Muscle of arm (tissue), 14 donors: ENCODE data around the gene RNF123. TPM values are rescaled to one million over a fixed set of nuclear protein-coding genes. Genes with fewer than 3 reads are reported as not detected.

Experiments used
- DNase-seq: peaks from one replicate; pipeline ENCODE4 v3.0.0-alpha.2; 2013
- long read RNA-seq, 11 donors: transcript quantifications; one replicate each; lab custom pipeline, GENCODE V29; 2026
- polyA plus RNA-seq, 12 donors: library from polyadenylated mRNA; unstranded; fragments of 120-200 nt; gene quantifications; one replicate each; pipeline ENCODE4 v1.2.1, GENCODE V29; 2013; ENCODE audit not compliant: insufficient read length in 12 of 12

Gene RNF123
- polyA plus RNA-seq = 100 to 1,000 TPM in 1 of 12 donors, 10 to 100 TPM in 10, not detected in 1; 30.9 to 103 (median 40.4) TPM
- long read RNA-seq, donor 1, partial matches to known transcripts = 41 of 41 reads
- long read RNA-seq, donor 1, other reads (novel, unspliced or antisense) = 0 of 41 reads
- long read RNA-seq, donor 2, full-length matches to known transcripts = 1 of 1 reads
- long read RNA-seq, donor 2, partial matches to known transcripts = 0 of 1 reads
- long read RNA-seq, donor 2, other reads (novel, unspliced or antisense) = 0 of 1 reads
- long read RNA-seq, donor 3 = 0 reads
- long read RNA-seq, donor 4 = 0 reads
- long read RNA-seq, donor 5, full-length matches to known transcripts = 1 of 1 reads
- long read RNA-seq, donor 5, partial matches to known transcripts = 0 of 1 reads
- long read RNA-seq, donor 5, other reads (novel, unspliced or antisense) = 0 of 1 reads
- long read RNA-seq, donor 6 = 0 reads
- long read RNA-seq, donor 7, full-length matches to known transcripts = 1 of 1 reads
- long read RNA-seq, donor 7, partial matches to known transcripts = 0 of 1 reads
- long read RNA-seq, donor 7, other reads (novel, unspliced or antisense) = 0 of 1 reads
- long read RNA-seq, donor 8, full-length matches to known transcripts = 1 of 1 reads
- long read RNA-seq, donor 8, partial matches to known transcripts = 0 of 1 reads
- long read RNA-seq, donor 8, other reads (novel, unspliced or antisense) = 0 of 1 reads
- long read RNA-seq, donor 9, full-length matches to known transcripts = 1 of 1 reads
- long read RNA-seq, donor 9, partial matches to known transcripts = 0 of 1 reads
- long read RNA-seq, donor 9, other reads (novel, unspliced or antisense) = 0 of 1 reads
- long read RNA-seq, donor 10 = 0 reads
- long read RNA-seq, donor 11, partial matches to known transcripts = 13 of 13 reads
- long read RNA-seq, donor 11, other reads (novel, unspliced or antisense) = 0 of 13 reads

- peak; percentile 95 for DNase-seq
Observed at GRCh38 chr3:49689046-49689907, at the start of gene RNF123, which contains the start of gene MST1. TSS of gene RNF123 (plus strand) at chr3:49689557. CDS start at chr3:49691166, 1,609 bp downstream. TSS of gene MST1 (minus strand) at chr3:49689474. CDS start at chr3:49688691, 783 bp downstream.

GRCh38 chr3:49641292-49641691 is 48.1 kb upstream of the RNF123 start:
- DNase-seq = no peak

GRCh38 chr3:49641921-49642707 is 47.2 kb upstream of the RNF123 start:
- DNase-seq = no peak

DNA sequence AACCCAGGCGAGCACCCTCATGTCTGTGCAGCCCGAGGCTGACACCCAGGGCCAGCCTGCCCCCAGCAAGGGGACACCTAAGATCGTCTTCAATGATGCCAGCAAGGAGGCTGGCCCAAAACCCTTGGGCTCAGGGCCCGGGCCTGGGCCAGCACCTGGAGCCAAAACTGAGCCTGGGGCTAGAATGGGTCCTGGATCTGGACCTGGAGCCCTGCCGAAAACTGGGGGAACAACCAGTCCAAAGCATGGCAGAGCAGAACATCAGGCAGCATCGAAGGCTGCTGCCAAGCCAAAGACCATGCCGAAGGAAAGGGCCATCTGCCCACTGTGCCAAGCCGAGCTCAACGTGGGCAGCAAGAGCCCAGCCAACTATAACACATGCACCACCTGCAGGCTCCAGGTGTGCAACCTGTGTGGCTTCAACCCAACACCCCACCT is 46.6 kb upstream of the RNF123 start:
- DNase-seq = no peak

GRCh38 chr3:49644684-49645083 is 44.7 kb upstream of the RNF123 start:
- no peak for DNase-seq

GRCh38 chr3:49646236-49646635 is 43.1 kb upstream of the RNF123 start:
- no peak for DNase-seq

GRCh38 chr3:49647741-49648140 is 41.6 kb upstream of the RNF123 start:
- no peak for DNase-seq

DNA sequence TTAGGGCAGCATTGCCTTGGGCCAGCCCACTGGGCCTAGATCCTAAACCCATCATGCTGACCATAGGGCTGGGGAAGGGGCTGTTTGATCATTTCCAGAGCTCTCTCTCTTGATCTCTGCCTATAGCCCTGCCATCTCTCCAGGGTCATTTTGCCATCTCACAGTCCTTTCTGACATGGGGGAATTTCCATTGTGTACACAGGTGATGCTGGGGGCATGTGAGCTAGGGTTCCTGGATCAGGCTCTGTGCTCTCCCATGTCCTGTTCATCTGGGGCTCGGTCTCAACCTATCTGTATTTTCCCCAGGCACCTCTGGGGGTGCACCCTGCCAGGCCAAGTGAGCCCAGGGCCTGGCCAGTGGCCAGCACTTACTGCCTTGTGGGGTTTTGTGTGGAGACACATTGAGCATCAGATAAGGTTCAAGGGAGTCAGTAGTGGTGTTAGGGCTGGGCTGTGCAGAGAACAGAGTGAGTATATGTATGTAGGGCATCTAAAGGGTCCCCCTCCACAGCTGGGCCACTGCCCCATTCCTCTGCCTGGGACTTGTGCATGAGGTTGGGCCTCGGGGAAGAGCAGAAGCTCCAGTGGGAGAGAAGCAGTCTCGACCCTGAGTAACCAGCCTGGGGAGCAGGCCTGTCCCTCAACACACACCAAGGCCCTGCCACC is 40.9 kb upstream of the RNF123 start:
- no peak for DNase-seq

GRCh38 chr3:49649576-49649975 is 39.8 kb upstream of the RNF123 start:
- DNase-seq = no peak

GRCh38 chr3:49650177-49650576 is 39.2 kb upstream of the RNF123 start:
- no peak for DNase-seq

GRCh38 chr3:49650637-49651036 is 38.7 kb upstream of the RNF123 start:
- no peak for DNase-seq

- no peak for DNase-seq
Observed at GRCh38 chr3:49652218-49652902, 37.0 kb upstream of the RNF123 start.

DNA sequence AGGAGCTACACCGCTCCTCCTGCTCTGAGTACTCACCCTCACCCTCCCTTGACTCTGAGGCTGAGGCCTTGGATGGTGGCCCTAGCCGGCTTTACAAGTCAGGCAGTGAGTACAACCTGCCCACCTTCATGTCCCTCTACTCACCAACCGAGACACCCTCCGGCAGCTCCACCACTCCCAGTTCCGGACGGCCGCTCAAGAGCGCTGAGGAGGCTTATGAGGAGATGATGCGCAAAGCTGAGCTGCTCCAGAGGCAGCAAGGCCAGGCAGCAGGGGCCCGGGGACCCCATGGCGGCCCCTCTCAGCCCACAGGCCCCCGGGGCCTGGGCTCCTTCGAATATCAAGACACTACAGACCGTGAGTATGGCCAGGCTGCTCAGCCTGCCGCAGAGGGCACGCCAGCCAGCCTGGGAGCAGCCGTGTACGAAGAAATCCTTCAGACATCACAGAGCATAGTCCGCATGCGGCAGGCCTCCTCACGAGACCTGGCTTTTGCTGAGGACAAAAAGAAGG is 36.4 kb upstream of the RNF123 start:
- DNase-seq = no peak

GRCh38 chr3:49653621-49654020 is 35.7 kb upstream of the RNF123 start:
- DNase-seq = no peak

GRCh38 chr3:49654176-49654825 is 35.1 kb upstream of the RNF123 start:
- DNase-seq = no peak

DNA sequence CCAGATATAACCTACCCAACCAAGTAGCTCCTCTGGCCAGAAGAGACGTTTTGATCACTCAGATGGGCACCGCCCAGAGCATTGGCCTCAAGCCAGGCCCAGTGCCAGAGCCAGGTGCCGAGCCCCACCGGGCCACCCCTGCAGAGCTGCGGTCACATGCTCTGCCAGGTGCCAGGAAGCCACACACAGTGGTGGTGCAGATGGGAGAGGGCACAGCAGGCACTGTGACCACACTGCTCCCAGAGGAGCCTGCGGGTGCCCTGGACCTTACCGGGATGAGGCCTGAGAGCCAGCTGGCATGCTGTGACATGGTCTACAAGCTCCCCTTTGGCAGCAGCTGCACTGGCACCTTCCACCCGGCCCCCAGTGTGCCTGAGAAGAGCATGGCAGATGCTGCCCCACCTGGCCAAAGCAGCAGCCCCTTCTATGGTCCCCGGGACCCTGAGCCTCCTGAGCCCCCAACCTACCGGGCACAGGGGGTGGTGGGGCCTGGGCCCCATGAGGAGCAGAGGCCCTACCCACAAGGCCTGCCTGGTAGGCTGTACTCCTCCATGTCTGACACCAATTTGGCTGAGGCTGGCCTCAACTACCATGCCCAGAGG is 34.3 kb upstream of the RNF123 start:
- DNase-seq = no peak

DNA sequence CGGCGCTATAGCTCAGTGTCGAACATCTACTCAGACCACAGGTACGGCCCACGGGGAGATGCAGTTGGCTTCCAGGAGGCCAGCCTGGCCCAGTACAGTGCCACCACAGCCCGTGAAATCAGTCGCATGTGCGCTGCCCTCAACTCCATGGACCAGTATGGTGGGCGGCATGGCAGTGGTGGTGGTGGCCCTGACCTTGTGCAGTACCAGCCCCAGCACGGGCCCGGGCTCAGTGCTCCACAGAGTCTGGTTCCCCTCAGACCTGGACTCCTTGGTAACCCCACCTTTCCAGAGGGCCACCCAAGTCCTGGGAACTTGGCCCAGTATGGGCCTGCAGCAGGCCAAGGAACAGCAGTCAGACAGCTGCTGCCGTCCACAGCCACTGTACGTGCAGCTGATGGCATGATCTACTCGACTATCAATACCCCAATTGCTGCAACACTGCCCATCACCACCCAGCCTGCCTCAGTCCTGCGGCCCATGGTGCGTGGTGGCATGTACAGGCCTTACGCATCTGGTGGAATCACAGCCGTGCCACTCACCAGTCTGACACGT is 33.5 kb upstream of the RNF123 start:
- no peak for DNase-seq
